WTC11 (cell line): ENCODE measurements around the gene LAMA2. TPM values are rescaled to one million over a fixed set of nuclear protein-coding genes. Genes with fewer than 3 reads are reported as not detected.

Source experiments
- ATAC-seq: fragments of 200-7000 bp; cut with Tn5 transposase; 2 replicates; pipeline ENCODE4 v1.10.0; 2021; ENCODE audit warnings: mild to moderate bottlenecking, moderate library complexity
- CTCF ChIA-PET: fragments of 300-600 bp; sonication (Branson Sonifier 250); formaldehyde crosslinking; loops from one replicate; lab custom pipeline; 2021; ENCODE audit warnings: antibody characterized with exemption; lab: Charles Lee
- POLR2A ChIA-PET: fragments of 350-600 bp; sonication (Branson Sonifier 250); formaldehyde crosslinking; loops from one replicate; lab custom pipeline; 2021; ENCODE audit warnings: antibody characterized with exemption; lab: Charles Lee
- DNase-seq: peaks from one replicate; pipeline ENCODE4 v3.0.0; 2021; ENCODE audit warnings: low spot score
- H3K27ac Mint-ChIP-seq: 2 replicates; pipeline ENCODE4 v1.8.0; 2021; ENCODE audit warnings: mixed read lengths
- H3K27me3 Mint-ChIP-seq: 2 replicates; pipeline ENCODE4 v1.8.0; 2021; ENCODE audit warnings: low read depth, mild to moderate bottlenecking, moderate library complexity, mixed read lengths
- H3K36me3 Mint-ChIP-seq: 2 replicates; pipeline ENCODE4 v1.8.0; 2021; ENCODE audit warnings: mixed read lengths
- H3K4me1 Mint-ChIP-seq: 2 replicates; pipeline ENCODE4 v1.8.0; 2022; ENCODE audit warnings: mixed read lengths
- H3K4me3 Mint-ChIP-seq: 2 replicates; pipeline ENCODE4 v1.8.0; 2021; ENCODE audit warnings: mild to moderate bottlenecking, moderate library complexity, mixed read lengths
- H3K9me3 Mint-ChIP-seq: 2 replicates; pipeline ENCODE4 v1.8.0; 2021; ENCODE audit warnings: mixed read lengths
- ATF1 ChIP-seq: sonication (generic); formaldehyde crosslinking; IDR thresholded peaks from 2 replicates; pipeline ENCODE4 v1.8.1; 2023; ENCODE audit warnings: mild to moderate bottlenecking, moderate library complexity, missing genetic modification reagents
- CBFB ChIP-seq: sonication (generic); formaldehyde crosslinking; IDR thresholded peaks from 2 replicates; pipeline ENCODE4 v1.8.1; 2022; ENCODE audit warnings: mild to moderate bottlenecking, low read depth, missing genetic modification reagents
- CREB1 ChIP-seq: sonication (generic); formaldehyde crosslinking; IDR thresholded peaks from 2 replicates; pipeline ENCODE4 v1.8.0; 2023; ENCODE audit warnings: mild to moderate bottlenecking, missing genetic modification reagents
- E2F1 ChIP-seq: sonication (generic); formaldehyde crosslinking; IDR thresholded peaks from 2 replicates; pipeline ENCODE4 v1.8.0; 2022; ENCODE audit warnings: mild to moderate bottlenecking, missing genetic modification reagents
- ESRRA ChIP-seq: sonication (generic); formaldehyde crosslinking; IDR thresholded peaks from 2 replicates; pipeline ENCODE4 v1.8.1; 2022; ENCODE audit warnings: mild to moderate bottlenecking, missing genetic modification reagents, borderline replicate concordance
- FOXK1 ChIP-seq: sonication (generic); formaldehyde crosslinking; IDR thresholded peaks from 2 replicates; pipeline ENCODE4 v1.8.0; 2022; ENCODE audit warnings: mild to moderate bottlenecking, moderate library complexity, missing genetic modification reagents
- NFATC4 ChIP-seq: fragments of 250-450 bp; sonication (Bioruptor Pico); IDR thresholded peaks from 2 replicates; pipeline ENCODE4 v1.9.0; 2021; ENCODE audit warnings: mild to moderate bottlenecking
- OVOL2 ChIP-seq: fragments of 250-450 bp; sonication (Bioruptor Pico); IDR thresholded peaks from 2 replicates; pipeline ENCODE4 v1.9.0; 2021; ENCODE audit warnings: mild to moderate bottlenecking, borderline replicate concordance
- PRDM15 ChIP-seq: sonication (generic); formaldehyde crosslinking; IDR thresholded peaks from 2 replicates; pipeline ENCODE4 v1.8.0; 2022; ENCODE audit warnings: missing genetic modification reagents
- PRRX2 ChIP-seq: fragments of 250-450 bp; sonication (Bioruptor Pico); IDR thresholded peaks from 2 replicates; pipeline ENCODE4 v1.8.0; 2021; ENCODE audit warnings: mild to moderate bottlenecking
- TP53 ChIP-seq: sonication (generic); formaldehyde crosslinking; IDR thresholded peaks from 2 replicates; pipeline ENCODE4 v1.8.1; 2023; ENCODE audit warnings: mild to moderate bottlenecking, missing genetic modification reagents
- ZBTB21 ChIP-seq: sonication (generic); formaldehyde crosslinking; IDR thresholded peaks from 2 replicates; pipeline ENCODE4 v1.8.1; 2023; ENCODE audit warnings: mild to moderate bottlenecking, missing genetic modification reagents, borderline replicate concordance
- ZMAT4 ChIP-seq: fragments of 250-450 bp; sonication (Bioruptor Pico); IDR thresholded peaks from 2 replicates; pipeline ENCODE4 v1.9.0; 2021; ENCODE audit warnings: mild to moderate bottlenecking
- ZNF263 ChIP-seq: sonication (generic); formaldehyde crosslinking; IDR thresholded peaks from 2 replicates; pipeline ENCODE4 v1.8.1; 2022; ENCODE audit warnings: low read depth, mild to moderate bottlenecking, moderate library complexity, missing genetic modification reagents
- ZNF317 ChIP-seq: sonication (generic); formaldehyde crosslinking; IDR thresholded peaks from 2 replicates; pipeline ENCODE4 v1.8.1; 2023; ENCODE audit warnings: low read depth, mild to moderate bottlenecking, moderate library complexity, missing genetic modification reagents, borderline replicate concordance
- ZNF671 ChIP-seq: fragments of 250-450 bp; sonication (Bioruptor Pico); IDR thresholded peaks from 2 replicates; pipeline ENCODE4 v1.8.0; 2021; ENCODE audit warnings: mild to moderate bottlenecking
- ZSCAN18 ChIP-seq: fragments of 250-450 bp; sonication (Bioruptor Pico); IDR thresholded peaks from 2 replicates; pipeline ENCODE4 v2.1.2; 2022; ENCODE audit warnings: mild to moderate bottlenecking, moderate library complexity
- total RNA-seq: library from RNA; stranded (reverse); gene quantifications from 3 replicates; pipeline ENCODE4 v1.2.3, GENCODE V29; 2021
- TF ChIP-seq, protein P1 (sequence below): sonication (generic); formaldehyde crosslinking; IDR thresholded peaks from 2 replicates; pipeline ENCODE4 v1.8.0; 2023; ENCODE audit warnings: mild to moderate bottlenecking, missing genetic modification reagents
- TF ChIP-seq, protein P2 (sequence below): sonication (generic); formaldehyde crosslinking; IDR thresholded peaks from 2 replicates; pipeline ENCODE4 v1.8.0; 2022; ENCODE audit warnings: mild to moderate bottlenecking, missing genetic modification reagents
- TF ChIP-seq, protein P3 (sequence below): fragments of 200-600 bp; IDR thresholded peaks from 2 replicates; pipeline ENCODE4 v1.8.0; 2022; ENCODE audit warnings: antibody characterized with exemption

LAMA2 gene
- total RNA-seq, 1 experiment from 2014 or later: 6.6 TPM

DNA sequence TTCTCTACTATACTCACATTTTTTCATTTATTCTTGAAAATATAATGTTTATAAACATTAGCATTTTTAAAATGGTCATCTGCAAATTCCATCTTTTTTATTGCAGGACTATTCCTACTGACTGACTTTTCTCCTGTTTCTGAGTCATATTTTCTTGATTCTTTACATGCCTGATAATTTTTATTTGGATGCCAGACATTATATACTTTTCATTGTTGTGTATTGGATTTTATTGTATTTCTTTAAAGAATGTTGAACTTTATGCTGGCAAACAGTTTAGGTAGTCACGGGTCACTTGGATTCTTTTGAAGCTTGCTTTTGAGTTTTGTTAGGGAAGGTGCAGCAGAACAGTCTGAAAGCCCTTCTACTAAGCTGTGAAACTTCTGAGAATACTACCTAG is 423.9 kb downstream of the LAMA2 start:
- ChIA-PET CTCF (no interaction called here), POLR2A (no interaction called here)
- no peak overlapping the region for H3K4me3 Mint-ChIP-seq
- H3K9me3 Mint-ChIP-seq: peaks cover 12% of the 10 kb centered on the region; the same call in 1 of the 2 replicates
- DNase-seq: no peak
- H3K4me1 Mint-ChIP-seq: peaks cover 16% of the 10 kb centered on the region
- H3K27ac Mint-ChIP-seq: no peak overlapping the region
- TF ChIP-seq FOXK1 (CRISPR knock-in tag): no peak
- TF ChIP-seq, protein P1, sequence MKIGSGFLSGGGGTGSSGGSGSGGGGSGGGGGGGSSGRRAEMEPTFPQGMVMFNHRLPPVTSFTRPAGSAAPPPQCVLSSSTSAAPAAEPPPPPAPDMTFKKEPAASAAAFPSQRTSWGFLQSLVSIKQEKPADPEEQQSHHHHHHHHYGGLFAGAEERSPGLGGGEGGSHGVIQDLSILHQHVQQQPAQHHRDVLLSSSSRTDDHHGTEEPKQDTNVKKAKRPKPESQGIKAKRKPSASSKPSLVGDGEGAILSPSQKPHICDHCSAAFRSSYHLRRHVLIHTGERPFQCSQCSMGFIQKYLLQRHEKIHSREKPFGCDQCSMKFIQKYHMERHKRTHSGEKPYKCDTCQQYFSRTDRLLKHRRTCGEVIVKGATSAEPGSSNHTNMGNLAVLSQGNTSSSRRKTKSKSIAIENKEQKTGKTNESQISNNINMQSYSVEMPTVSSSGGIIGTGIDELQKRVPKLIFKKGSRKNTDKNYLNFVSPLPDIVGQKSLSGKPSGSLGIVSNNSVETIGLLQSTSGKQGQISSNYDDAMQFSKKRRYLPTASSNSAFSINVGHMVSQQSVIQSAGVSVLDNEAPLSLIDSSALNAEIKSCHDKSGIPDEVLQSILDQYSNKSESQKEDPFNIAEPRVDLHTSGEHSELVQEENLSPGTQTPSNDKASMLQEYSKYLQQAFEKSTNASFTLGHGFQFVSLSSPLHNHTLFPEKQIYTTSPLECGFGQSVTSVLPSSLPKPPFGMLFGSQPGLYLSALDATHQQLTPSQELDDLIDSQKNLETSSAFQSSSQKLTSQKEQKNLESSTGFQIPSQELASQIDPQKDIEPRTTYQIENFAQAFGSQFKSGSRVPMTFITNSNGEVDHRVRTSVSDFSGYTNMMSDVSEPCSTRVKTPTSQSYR (CRISPR knock-in tag): no peak
- no peak for TF ChIP-seq OVOL2
- TF ChIP-seq, protein P2, sequence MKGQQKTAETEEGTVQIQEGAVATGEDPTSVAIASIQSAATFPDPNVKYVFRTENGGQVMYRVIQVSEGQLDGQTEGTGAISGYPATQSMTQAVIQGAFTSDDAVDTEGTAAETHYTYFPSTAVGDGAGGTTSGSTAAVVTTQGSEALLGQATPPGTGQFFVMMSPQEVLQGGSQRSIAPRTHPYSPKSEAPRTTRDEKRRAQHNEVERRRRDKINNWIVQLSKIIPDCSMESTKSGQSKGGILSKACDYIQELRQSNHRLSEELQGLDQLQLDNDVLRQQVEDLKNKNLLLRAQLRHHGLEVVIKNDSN: no peak
- TF ChIP-seq PRDM15: no peak
- no peaks in the 10 kb centered on the region for H3K36me3 Mint-ChIP-seq
- ATAC-seq: no peak
- H3K27me3 Mint-ChIP-seq: no peaks in the 10 kb centered on the region

DNA sequence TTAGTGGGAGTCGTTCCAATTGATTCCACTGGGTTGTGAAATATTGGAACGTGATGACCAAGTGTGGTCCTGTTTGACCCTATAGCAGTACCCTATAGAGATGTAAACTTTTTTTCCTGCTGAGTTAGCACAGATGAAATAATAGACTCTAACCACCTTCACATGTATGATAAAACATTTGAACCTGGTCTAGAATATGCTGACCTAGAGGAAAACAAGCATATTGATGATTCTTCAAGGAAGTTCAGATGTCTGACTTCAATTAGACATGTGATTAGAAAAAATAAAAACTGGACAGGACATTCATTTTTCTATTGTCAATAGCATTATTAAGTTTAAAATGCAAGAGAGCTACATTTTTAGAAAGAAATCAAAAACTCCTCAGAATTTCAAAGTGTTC is 424.9 kb downstream of the LAMA2 start:
- CTCF ChIA-PET: no interaction called here
- POLR2A ChIA-PET: no interaction called here
- Mint-ChIP-seq H3K36me3 (no peaks in the 10 kb centered on the region), H3K4me1 (peaks cover 10% of the 10 kb centered on the region)
- TF ChIP-seq ZMAT4 (CRISPR knock-in tag): no peak
- TF ChIP-seq ZBTB21 (CRISPR knock-in tag): no peak
- no peak for TF ChIP-seq ZNF317 (CRISPR knock-in tag)
- TF ChIP-seq, protein P3, sequence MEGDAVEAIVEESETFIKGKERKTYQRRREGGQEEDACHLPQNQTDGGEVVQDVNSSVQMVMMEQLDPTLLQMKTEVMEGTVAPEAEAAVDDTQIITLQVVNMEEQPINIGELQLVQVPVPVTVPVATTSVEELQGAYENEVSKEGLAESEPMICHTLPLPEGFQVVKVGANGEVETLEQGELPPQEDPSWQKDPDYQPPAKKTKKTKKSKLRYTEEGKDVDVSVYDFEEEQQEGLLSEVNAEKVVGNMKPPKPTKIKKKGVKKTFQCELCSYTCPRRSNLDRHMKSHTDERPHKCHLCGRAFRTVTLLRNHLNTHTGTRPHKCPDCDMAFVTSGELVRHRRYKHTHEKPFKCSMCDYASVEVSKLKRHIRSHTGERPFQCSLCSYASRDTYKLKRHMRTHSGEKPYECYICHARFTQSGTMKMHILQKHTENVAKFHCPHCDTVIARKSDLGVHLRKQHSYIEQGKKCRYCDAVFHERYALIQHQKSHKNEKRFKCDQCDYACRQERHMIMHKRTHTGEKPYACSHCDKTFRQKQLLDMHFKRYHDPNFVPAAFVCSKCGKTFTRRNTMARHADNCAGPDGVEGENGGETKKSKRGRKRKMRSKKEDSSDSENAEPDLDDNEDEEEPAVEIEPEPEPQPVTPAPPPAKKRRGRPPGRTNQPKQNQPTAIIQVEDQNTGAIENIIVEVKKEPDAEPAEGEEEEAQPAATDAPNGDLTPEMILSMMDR: no peak
- no peak for TF ChIP-seq NFATC4 (CRISPR knock-in tag)
- TF ChIP-seq, protein P2: no peak
- TF ChIP-seq ZSCAN18: no peak
- TF ChIP-seq ATF1 (CRISPR knock-in tag): no peak
- no peak for TF ChIP-seq CREB1 (CRISPR knock-in tag)
- no peak for TF ChIP-seq ESRRA (CRISPR knock-in tag)
- no peak for TF ChIP-seq PRRX2 (CRISPR knock-in tag)
- no peak for TF ChIP-seq TP53 (CRISPR knock-in tag)
- no peak for TF ChIP-seq ZNF671 (CRISPR knock-in tag)
- TF ChIP-seq E2F1 (CRISPR knock-in tag): no peak
- no peak for TF ChIP-seq ZNF263
- no peak for TF ChIP-seq CBFB (CRISPR knock-in tag)
- TF ChIP-seq, all 79 proteins: peak for 0
- DNase-seq: no peak
- H3K4me3 Mint-ChIP-seq: no peak overlapping the region
- peaks cover 12% of the 10 kb centered on the region; the same call in 1 of the 2 replicates for H3K9me3 Mint-ChIP-seq
- H3K27ac Mint-ChIP-seq: no peak overlapping the region
- no peak for ATAC-seq
- no peaks in the 10 kb centered on the region for H3K27me3 Mint-ChIP-seq
